Measurements from ENCODE around the gene SMG7. TPM values are rescaled to one million over a fixed set of nuclear protein-coding genes. Genes with fewer than 3 reads are reported as not detected.

The SMG7 gene
- total RNA-seq, 2 experiments from 2014 or later, result 35.2 to 39.1 TPM

- Histone ChIP-seq H3K4me1 (ENCODE audit: insufficient read depth, low read length) (peaks cover 8% of the 10 kb centered on the region), H3K36me3 (ENCODE audit: insufficient read depth, low read length) (no peaks in the 10 kb centered on the region), H3K4me3 (ENCODE audit: low read length) (no peak overlapping the region), H3K9me3 (ENCODE audit: control insufficient read depth in 1 of 2, insufficient read depth in 1 of 2, low read length in 2 of 2) (no peaks in the 10 kb centered on the region), H3K27ac (ENCODE audit: low read depth in 1 of 2, low read length in 2 of 2) (no peak overlapping the region), H3K27me3 (ENCODE audit: control insufficient read depth in 1 of 2, insufficient read depth in 2 of 2, low read length in 2 of 2) (no peaks in the 10 kb centered on the region)
- Mint-ChIP-seq H3K9me3 (no peaks in the 10 kb centered on the region), H3K27me3 (no peaks in the 10 kb centered on the region), H3K36me3 (ENCODE audit: low read depth) (peaks cover 17% of the 10 kb centered on the region), H3K4me1 (ENCODE audit: low read depth) (peaks cover 91% of the 10 kb centered on the region), H3K27ac (no peak overlapping the region), H3K4me3 (no peak overlapping the region)
- ATAC-seq (ENCODE audit: poor library complexity), result no peak
- ChIA-PET CTCF (interaction anchor here (0.9 kb wide), 1 partner anchor 8 kb away, joined by 4 read pairs; no protein-coding TSS in a partner anchor), POLR2A (interaction anchor here (1.2 kb wide), 2 partner anchors 12 to 21 kb away, joined by 4 to 6 read pairs; partner anchors contain the start of gene SMG7)
- no peak for DNase-seq
- intact Hi-C loops (cut with DNase I, micrococcal nuclease), result no loop called here
- TF ChIP-seq, protein P1, sequence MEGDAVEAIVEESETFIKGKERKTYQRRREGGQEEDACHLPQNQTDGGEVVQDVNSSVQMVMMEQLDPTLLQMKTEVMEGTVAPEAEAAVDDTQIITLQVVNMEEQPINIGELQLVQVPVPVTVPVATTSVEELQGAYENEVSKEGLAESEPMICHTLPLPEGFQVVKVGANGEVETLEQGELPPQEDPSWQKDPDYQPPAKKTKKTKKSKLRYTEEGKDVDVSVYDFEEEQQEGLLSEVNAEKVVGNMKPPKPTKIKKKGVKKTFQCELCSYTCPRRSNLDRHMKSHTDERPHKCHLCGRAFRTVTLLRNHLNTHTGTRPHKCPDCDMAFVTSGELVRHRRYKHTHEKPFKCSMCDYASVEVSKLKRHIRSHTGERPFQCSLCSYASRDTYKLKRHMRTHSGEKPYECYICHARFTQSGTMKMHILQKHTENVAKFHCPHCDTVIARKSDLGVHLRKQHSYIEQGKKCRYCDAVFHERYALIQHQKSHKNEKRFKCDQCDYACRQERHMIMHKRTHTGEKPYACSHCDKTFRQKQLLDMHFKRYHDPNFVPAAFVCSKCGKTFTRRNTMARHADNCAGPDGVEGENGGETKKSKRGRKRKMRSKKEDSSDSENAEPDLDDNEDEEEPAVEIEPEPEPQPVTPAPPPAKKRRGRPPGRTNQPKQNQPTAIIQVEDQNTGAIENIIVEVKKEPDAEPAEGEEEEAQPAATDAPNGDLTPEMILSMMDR (IDR thresholded peaks at IDR 0.05), result no peak
Measured at GRCh38 chr1:183484254-183484653, 12.0 kb downstream of the SMG7 start.

GRCh38 chr1:183484851-183485250 lies 12.6 kb downstream of the SMG7 start:
- no peaks in the 10 kb centered on the region for H3K9me3 ChIP-seq (ENCODE audit: control insufficient read depth in 1 of 2, insufficient read depth in 1 of 2, low read length in 2 of 2)
- no peak for DNase-seq
- Mint-ChIP-seq H3K9me3 (no peaks in the 10 kb centered on the region), H3K27ac (no peak overlapping the region), H3K4me1 (ENCODE audit: low read depth) (peaks cover 91% of the 10 kb centered on the region), H3K27me3 (no peaks in the 10 kb centered on the region), H3K36me3 (ENCODE audit: low read depth) (peaks cover 17% of the 10 kb centered on the region), H3K4me3 (no peak overlapping the region)
- TF ChIP-seq, protein P1 (IDR thresholded peaks at IDR 0.05), result no peak
- CTCF ChIA-PET, result interaction anchor here (0.9 to 1.6 kb wide), 3 partner anchors 8 to 149 kb away, joined by 3 to 4 read pairs (median 4); no protein-coding TSS in a partner anchor
- peaks cover 8% of the 10 kb centered on the region for H3K4me1 ChIP-seq (ENCODE audit: insufficient read depth, low read length)
- intact Hi-C loops (cut with DNase I, micrococcal nuclease), result no loop called here
- POLR2A ChIA-PET, result interaction anchor here (1.2 kb wide), 2 partner anchors 12 to 21 kb away, joined by 4 to 6 read pairs; partner anchors contain the start of gene SMG7
- H3K27ac ChIP-seq (ENCODE audit: low read depth in 1 of 2, low read length in 2 of 2), result no peak overlapping the region
- H3K36me3 ChIP-seq (ENCODE audit: insufficient read depth, low read length), result no peaks in the 10 kb centered on the region
- no peak for ATAC-seq (ENCODE audit: poor library complexity)
- H3K27me3 ChIP-seq (ENCODE audit: control insufficient read depth in 1 of 2, insufficient read depth in 2 of 2, low read length in 2 of 2), result no peaks in the 10 kb centered on the region
- no peak overlapping the region for H3K4me3 ChIP-seq (ENCODE audit: low read length)

DNA sequence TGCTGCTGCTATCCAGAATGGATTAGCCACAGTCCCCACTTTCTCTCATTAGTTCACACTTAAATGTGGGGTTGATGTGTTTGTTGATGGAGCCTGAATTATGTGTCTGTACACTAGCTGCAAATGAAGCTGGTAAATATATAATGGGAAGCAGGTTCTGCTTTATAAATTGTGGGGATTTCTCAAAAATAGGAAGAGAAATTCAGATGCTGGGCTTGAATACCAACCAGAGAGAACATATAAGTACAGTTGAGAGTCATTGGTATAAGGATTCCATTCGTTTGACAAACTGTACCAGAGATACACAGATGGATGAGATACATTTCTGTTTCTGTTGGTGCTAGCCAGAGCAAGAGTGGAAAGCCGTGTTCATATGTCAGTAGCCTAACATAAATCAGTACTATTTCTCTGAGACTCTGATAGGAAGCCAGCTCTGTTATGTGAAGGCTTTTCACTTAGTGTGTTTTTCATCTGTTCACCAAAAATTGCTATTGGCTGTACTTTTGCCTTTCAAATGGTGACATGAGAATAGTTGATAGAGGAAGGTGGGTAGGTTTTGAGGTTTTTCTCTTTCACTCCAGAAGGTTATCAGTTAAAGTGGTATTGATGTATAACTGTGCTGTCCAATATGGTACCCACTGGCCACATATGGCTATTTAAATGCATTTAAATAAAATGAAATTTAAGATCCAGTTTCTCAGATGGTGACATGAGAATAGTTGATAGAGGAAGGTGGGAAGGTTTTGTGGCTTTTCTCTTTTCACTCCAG lies 15.6 kb downstream of the SMG7 start:
- no peaks in the 10 kb centered on the region for H3K36me3 ChIP-seq (ENCODE audit: insufficient read depth, low read length)
- ATAC-seq (ENCODE audit: poor library complexity) (no peak), DNase-seq (no peak)
- no peaks in the 10 kb centered on the region for H3K27me3 ChIP-seq (ENCODE audit: control insufficient read depth in 1 of 2, insufficient read depth in 2 of 2, low read length in 2 of 2)
- POLR2A ChIA-PET, result no interaction called here
- no peaks in the 10 kb centered on the region for H3K9me3 ChIP-seq (ENCODE audit: control insufficient read depth in 1 of 2, insufficient read depth in 1 of 2, low read length in 2 of 2)
- no peaks in the 10 kb centered on the region for H3K4me1 ChIP-seq (ENCODE audit: insufficient read depth, low read length)
- no peak overlapping the region for H3K4me3 Mint-ChIP-seq
- peaks cover 87% of the 10 kb centered on the region for H3K4me1 Mint-ChIP-seq (ENCODE audit: low read depth)
- no peak overlapping the region for H3K4me3 ChIP-seq (ENCODE audit: low read length)
- intact Hi-C loops (cut with DNase I, micrococcal nuclease), result no loop called here
- peaks cover 17% of the 10 kb centered on the region for H3K36me3 Mint-ChIP-seq (ENCODE audit: low read depth)
- H3K9me3 Mint-ChIP-seq, result no peaks in the 10 kb centered on the region
- H3K27ac Mint-ChIP-seq, result peak overlapping the region; percentile 37
- CTCF ChIA-PET, result no interaction called here
- no peak overlapping the region for H3K27ac ChIP-seq (ENCODE audit: low read depth in 1 of 2, low read length in 2 of 2)
- TF ChIP-seq, protein P1 (IDR thresholded peaks at IDR 0.05), result no peak
- no peaks in the 10 kb centered on the region for H3K27me3 Mint-ChIP-seq
